Measurements from ENCODE around the gene COA1.

DNA sequence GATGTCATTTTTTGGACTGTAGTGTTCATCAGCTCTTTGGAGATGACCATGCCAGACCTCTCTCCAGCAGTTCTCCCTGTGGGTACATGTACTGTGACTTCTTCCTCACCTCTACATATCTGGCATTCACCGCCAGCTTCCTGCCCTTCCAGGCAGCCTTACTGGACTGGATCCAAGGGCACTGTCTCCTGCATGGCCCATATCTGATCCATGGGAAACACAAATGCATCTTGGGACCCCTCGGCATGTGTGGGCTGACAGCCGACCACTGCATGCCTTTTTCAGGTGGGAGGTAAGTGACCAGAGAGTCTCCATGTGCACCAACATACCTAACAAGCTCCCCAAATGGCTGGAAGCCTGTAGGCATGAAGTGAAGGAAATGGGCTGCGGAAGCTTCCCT lies 25.3 kb upstream of the COA1 start:
- TF ChIP-seq, protein P1, sequence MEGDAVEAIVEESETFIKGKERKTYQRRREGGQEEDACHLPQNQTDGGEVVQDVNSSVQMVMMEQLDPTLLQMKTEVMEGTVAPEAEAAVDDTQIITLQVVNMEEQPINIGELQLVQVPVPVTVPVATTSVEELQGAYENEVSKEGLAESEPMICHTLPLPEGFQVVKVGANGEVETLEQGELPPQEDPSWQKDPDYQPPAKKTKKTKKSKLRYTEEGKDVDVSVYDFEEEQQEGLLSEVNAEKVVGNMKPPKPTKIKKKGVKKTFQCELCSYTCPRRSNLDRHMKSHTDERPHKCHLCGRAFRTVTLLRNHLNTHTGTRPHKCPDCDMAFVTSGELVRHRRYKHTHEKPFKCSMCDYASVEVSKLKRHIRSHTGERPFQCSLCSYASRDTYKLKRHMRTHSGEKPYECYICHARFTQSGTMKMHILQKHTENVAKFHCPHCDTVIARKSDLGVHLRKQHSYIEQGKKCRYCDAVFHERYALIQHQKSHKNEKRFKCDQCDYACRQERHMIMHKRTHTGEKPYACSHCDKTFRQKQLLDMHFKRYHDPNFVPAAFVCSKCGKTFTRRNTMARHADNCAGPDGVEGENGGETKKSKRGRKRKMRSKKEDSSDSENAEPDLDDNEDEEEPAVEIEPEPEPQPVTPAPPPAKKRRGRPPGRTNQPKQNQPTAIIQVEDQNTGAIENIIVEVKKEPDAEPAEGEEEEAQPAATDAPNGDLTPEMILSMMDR (IDR thresholded peaks at IDR 0.05), result no peak
- TF ChIP-seq POLR2A (IDR thresholded peaks at IDR 0.05), result no peak

Measured in prostate gland (tissue), 2 donors.